Large intestine (tissue), 3 donors: ENCODE measurements around the gene P3H4. TPM values are rescaled to one million over a fixed set of nuclear protein-coding genes. Genes with fewer than 3 reads are reported as not detected.

Source experiments
- DNase-seq, 2 donors: peaks; one replicate each; pipeline versions ENCODE4 v3.0.0 to v3.0.0-alpha.2; 2013
- H3K27ac ChIP-seq: one replicate; pipeline ENCODE4 v1.5.1; 2013; ENCODE audit warnings: low read length
- H3K27me3 ChIP-seq: 2 replicates; pipeline ENCODE4 v1.6.1; 2013; ENCODE audit warnings: low read length; ENCODE audit not compliant: control insufficient read depth, insufficient read depth
- H3K36me3 ChIP-seq: 2 replicates; pipeline ENCODE4 v1.6.1; 2013; ENCODE audit warnings: low read length; ENCODE audit not compliant: control insufficient read depth, insufficient read depth
- H3K4me1 ChIP-seq: one replicate; pipeline ENCODE4 v1.6.1; 2013; ENCODE audit warnings: low read length; ENCODE audit not compliant: control insufficient read depth, insufficient read depth
- H3K4me3 ChIP-seq: one replicate; pipeline ENCODE4 v1.5.1; 2013; ENCODE audit warnings: low read length
- H3K9me3 ChIP-seq: one replicate; pipeline ENCODE4 v1.6.1; 2013; ENCODE audit warnings: mild to moderate bottlenecking, low read depth, low read length, moderate library complexity; ENCODE audit not compliant: control insufficient read depth
- WGBS: methylation state at CpG from one replicate; pipeline ENCODE4 v1.1.5; 2013; ENCODE audit warnings: low lambda C conversion rate; ENCODE audit not compliant: insufficient coverage; 5-methylcytosine and 5-hydroxymethylcytosine counted together
- polyA plus RNA-seq: library from polyadenylated mRNA; unstranded; fragments of 120-200 nt; gene quantifications from one replicate; pipeline ENCODE4 v1.2.1, GENCODE V29; 2013

Gene P3H4
- polyA plus RNA-seq, 1 donor, result 15.4 TPM

GRCh38 chr17:41822216-41823140, 10.7 kb upstream of the P3H4 start:
- H3K4me3 ChIP-seq, result no peak overlapping the region
- no peaks in the 10 kb centered on the region for H3K27me3 ChIP-seq
- H3K9me3 ChIP-seq, result no peaks in the 10 kb centered on the region
- H3K36me3 ChIP-seq, result peaks cover 28% of the 10 kb centered on the region
- no peaks in the 10 kb centered on the region for H3K4me1 ChIP-seq
- no peak for DNase-seq
- 100% methylated on average over 1 of the region's 12 CpGs for WGBS
- no peak overlapping the region for H3K27ac ChIP-seq

GRCh38 chr17:41821776-41822175, 10.0 kb upstream of the P3H4 start:
- H3K4me1 ChIP-seq, result no peaks in the 10 kb centered on the region
- H3K27ac ChIP-seq, result no peak overlapping the region
- DNase-seq, result no peak
- no peaks in the 10 kb centered on the region for H3K27me3 ChIP-seq
- no peaks in the 10 kb centered on the region for H3K9me3 ChIP-seq
- no CpG with 5 or more reads among the region's 14 CpGs for WGBS
- no peak overlapping the region for H3K4me3 ChIP-seq
- peaks cover 29% of the 10 kb centered on the region for H3K36me3 ChIP-seq

GRCh38 chr17:41818024-41818423, 6.3 kb upstream of the P3H4 start:
- no peaks in the 10 kb centered on the region for H3K9me3 ChIP-seq
- DNase-seq, result no peak

GRCh38 chr17:41816637-41817320, 5.0 kb upstream of the P3H4 start:
- Histone ChIP-seq H3K36me3 (peaks cover 15% of the 10 kb centered on the region), H3K9me3 (no peaks in the 10 kb centered on the region), H3K27me3 (no peaks in the 10 kb centered on the region), H3K4me3 (no peak overlapping the region), H3K27ac (no peak overlapping the region), H3K4me1 (peaks cover 12% of the 10 kb centered on the region)
- no peak for DNase-seq
- WGBS, result no CpG with 5 or more reads among the region's 23 CpGs

More at GRCh38 chr17:41818024-41818423, 6.3 kb upstream of the P3H4 start:
- WGBS, result no CpG with 5 or more reads among the region's 20 CpGs
- Histone ChIP-seq H3K4me3 (no peak overlapping the region), H3K27ac (no peak overlapping the region), H3K4me1 (peaks cover 5% of the 10 kb centered on the region), H3K27me3 (no peaks in the 10 kb centered on the region), H3K36me3 (peaks cover 15% of the 10 kb centered on the region)

- DNase-seq, result no peak
- peaks cover 22% of the 10 kb centered on the region for H3K4me1 ChIP-seq
- peaks cover 5% of the 10 kb centered on the region for H3K9me3 ChIP-seq
- H3K36me3 ChIP-seq, result peaks cover 10% of the 10 kb centered on the region
- WGBS, result no CpG with 5 or more reads among the region's 1 CpG
- H3K27me3 ChIP-seq, result no peaks in the 10 kb centered on the region
- H3K4me3 ChIP-seq, result no peak overlapping the region
- H3K27ac ChIP-seq, result no peak overlapping the region
Measured at GRCh38 chr17:41814195-41814594, 2.4 kb upstream of the P3H4 start.

- Histone ChIP-seq H3K4me3 (peak overlapping the region; percentile 60), H3K9me3 (peaks cover 5% of the 10 kb centered on the region), H3K27ac (no peak overlapping the region), H3K27me3 (no peaks in the 10 kb centered on the region), H3K4me1 (peaks cover 22% of the 10 kb centered on the region), H3K36me3 (peaks cover 12% of the 10 kb centered on the region)
- WGBS, result no CpG with 5 or more reads among the region's 9 CpGs
- DNase-seq, result no peak
Measured at GRCh38 chr17:41813699-41814124, 2.0 kb upstream of the P3H4 start.

GRCh38 chr17:41813152-41813680, 1.5 kb upstream of the P3H4 start:
- no CpG with 5 or more reads among the region's 12 CpGs for WGBS

GRCh38 chr17:41812381-41813151, 817 bp upstream of the P3H4 start, which contains the start of gene FKBP10:
TSS of gene FKBP10 (plus strand) at chr17:41813004. CDS start at chr17:41813035, 31 bp downstream.
- DNase-seq, result peak; percentile 48 to 85
- WGBS, result no CpG with 5 or more reads among the region's 35 CpGs
- Histone ChIP-seq H3K4me1 (peaks cover 22% of the 10 kb centered on the region), H3K4me3 (peak within 1 kb of the TSS; percentile 60), H3K36me3 (peaks cover 10% of the 10 kb centered on the region), H3K9me3 (peaks cover 5% of the 10 kb centered on the region), H3K27ac (peak within 1 kb of the TSS; percentile 64), H3K27me3 (no peaks in the 10 kb centered on the region)

More at GRCh38 chr17:41813152-41813680, 1.5 kb upstream of the P3H4 start:
- peaks cover 5% of the 10 kb centered on the region for H3K9me3 ChIP-seq
- peaks cover 22% of the 10 kb centered on the region for H3K4me1 ChIP-seq
- DNase-seq, result no peak
- no peaks in the 10 kb centered on the region for H3K27me3 ChIP-seq
- H3K4me3 ChIP-seq, result peak overlapping the region; percentile 60
- H3K27ac ChIP-seq, result peak overlapping the region; percentile 64
- H3K36me3 ChIP-seq, result peaks cover 14% of the 10 kb centered on the region

- peaks cover 11% of the 10 kb centered on the region for H3K36me3 ChIP-seq
- peaks cover 5% of the 10 kb centered on the region for H3K9me3 ChIP-seq
- H3K27me3 ChIP-seq, result no peaks in the 10 kb centered on the region
- no CpG with 5 or more reads among the region's 58 CpGs for WGBS
- H3K4me3 ChIP-seq, result peak overlapping the region; percentile 60
- H3K27ac ChIP-seq, result peak overlapping the region; percentile 51
- no peak for DNase-seq
- peaks cover 31% of the 10 kb centered on the region for H3K4me1 ChIP-seq
Measured at GRCh38 chr17:41810659-41811548, 845 bp downstream of the P3H4 start.
